ENCODE data around the gene MAD1L1. TPM values are rescaled to one million over a fixed set of nuclear protein-coding genes. Genes with fewer than 3 reads are reported as not detected.

The MAD1L1 gene
- total RNA-seq, 2 donors from 2014 or later, result 59.1 to 61.4 TPM

GRCh38 chr7:2159176-2159520, 73.6 kb downstream of the MAD1L1 start:
- peak; percentile 77 for DNase-seq
- Mint-ChIP-seq H3K27me3 (ENCODE audit: insufficient read depth) (no peaks in the 10 kb centered on the region), H3K4me3 (no peak overlapping the region), H3K4me1 (peaks cover 42% of the 10 kb centered on the region), H3K9me3 (peaks cover 12% of the 10 kb centered on the region), H3K27ac (peak overlapping the region; percentile 87), H3K36me3 (ENCODE audit: low read depth) (peaks cover 21% of the 10 kb centered on the region)
- H3K4me1 ChIP-seq (ENCODE audit: control insufficient read depth, insufficient read depth, low read length), result peaks cover 6% of the 10 kb centered on the region
- H3K27me3 ChIP-seq (ENCODE audit: control insufficient read depth, insufficient read depth, low read length, poor library complexity, severe bottlenecking), result no peaks in the 10 kb centered on the region
- no peak overlapping the region for H3K9ac ChIP-seq (ENCODE audit: extremely low read depth, low read length, poor library complexity, severe bottlenecking)
- peaks cover 5% of the 10 kb centered on the region for H3K36me3 ChIP-seq (ENCODE audit: control insufficient read depth, insufficient read depth, low read length)
- no peak for TF ChIP-seq CTCF (conservative IDR thresholded peaks at IDR 0.05)
- 90 to 91% methylated on average over 7 to 8 of the region's 8 CpGs for WGBS, 2 experiments (ENCODE audit: insufficient coverage in 1 of 2, insufficient read length in 1 of 2)
- H3K27ac ChIP-seq (ENCODE audit: low read depth, low read length), result no peak overlapping the region
- H3K4me3 ChIP-seq (ENCODE audit: low read length), result no peak overlapping the region
- no peaks in the 10 kb centered on the region for H3K9me3 ChIP-seq (ENCODE audit: control insufficient read depth, low read length)

- H3K4me3 Mint-ChIP-seq, result no peak overlapping the region
- no peak for TF ChIP-seq CTCF (conservative IDR thresholded peaks at IDR 0.05)
- peaks cover 1% of the 10 kb centered on the region for H3K4me1 ChIP-seq (ENCODE audit: control insufficient read depth, insufficient read depth, low read length)
- H3K36me3 Mint-ChIP-seq (ENCODE audit: low read depth), result peaks cover 26% of the 10 kb centered on the region
- H3K27ac ChIP-seq (ENCODE audit: low read depth, low read length), result peak overlapping the region; percentile 78
- peaks cover 12% of the 10 kb centered on the region for H3K9me3 Mint-ChIP-seq
- H3K27me3 Mint-ChIP-seq (ENCODE audit: insufficient read depth), result no peaks in the 10 kb centered on the region
- H3K4me3 ChIP-seq (ENCODE audit: low read length), result no peak overlapping the region
- peaks cover 36% of the 10 kb centered on the region for H3K4me1 Mint-ChIP-seq
- no peaks in the 10 kb centered on the region for H3K27me3 ChIP-seq (ENCODE audit: control insufficient read depth, insufficient read depth, low read length, poor library complexity, severe bottlenecking)
- H3K9ac ChIP-seq (ENCODE audit: extremely low read depth, low read length, poor library complexity, severe bottlenecking), result no peak overlapping the region
- no peak for DNase-seq
- WGBS, 2 experiments (ENCODE audit: insufficient coverage in 1 of 2, insufficient read length in 1 of 2), result 92 to 96% methylated on average over 9 to 13 of the region's 13 CpGs
- no peaks in the 10 kb centered on the region for H3K9me3 ChIP-seq (ENCODE audit: control insufficient read depth, low read length)
- H3K36me3 ChIP-seq (ENCODE audit: control insufficient read depth, insufficient read depth, low read length), result peaks cover 5% of the 10 kb centered on the region
- peak overlapping the region; percentile 68 for H3K27ac Mint-ChIP-seq
These were observed 74.2 kb downstream of the MAD1L1 start for GRCh38 chr7:2158331-2159175.

- H3K4me3 Mint-ChIP-seq, result no peak overlapping the region
- peaks cover 30% of the 10 kb centered on the region for H3K36me3 Mint-ChIP-seq (ENCODE audit: low read depth)
- H3K27ac Mint-ChIP-seq, result peak overlapping the region; percentile 68
- H3K9me3 ChIP-seq (ENCODE audit: control insufficient read depth, low read length), result no peaks in the 10 kb centered on the region
- peaks cover 5% of the 10 kb centered on the region for H3K36me3 ChIP-seq (ENCODE audit: control insufficient read depth, insufficient read depth, low read length)
- H3K4me1 Mint-ChIP-seq, result peaks cover 27% of the 10 kb centered on the region
- H3K27me3 Mint-ChIP-seq (ENCODE audit: insufficient read depth), result no peaks in the 10 kb centered on the region
- no peak for DNase-seq
- 94 to 96% methylated on average over 18 to 19 of the region's 19 CpGs for WGBS, 2 experiments (ENCODE audit: insufficient coverage in 1 of 2, insufficient read length in 1 of 2)
- H3K27me3 ChIP-seq (ENCODE audit: control insufficient read depth, insufficient read depth, low read length, poor library complexity, severe bottlenecking), result no peaks in the 10 kb centered on the region
- H3K9ac ChIP-seq (ENCODE audit: extremely low read depth, low read length, poor library complexity, severe bottlenecking), result no peak overlapping the region
- TF ChIP-seq CTCF (conservative IDR thresholded peaks at IDR 0.05), result no peak
- H3K4me1 ChIP-seq (ENCODE audit: control insufficient read depth, insufficient read depth, low read length), result no peaks in the 10 kb centered on the region
- H3K9me3 Mint-ChIP-seq, result peaks cover 12% of the 10 kb centered on the region
- peak overlapping the region; percentile 78 for H3K27ac ChIP-seq (ENCODE audit: low read depth, low read length)
- H3K4me3 ChIP-seq (ENCODE audit: low read length), result no peak overlapping the region
These were observed 75.1 kb downstream of the MAD1L1 start for GRCh38 chr7:2157473-2158279.

Data from endodermal cell (in vitro differentiated cells).